Gastrocnemius medialis (tissue), 4 donors: Measurements from ENCODE around the gene SERPINA3.

Experiments used
- POLR2A ChIP-seq, 2 donors: fragments of 450-650 bp; IDR thresholded peaks; one replicate each; pipeline ENCODE4 v1.6.1; 2017; ENCODE audit warnings: antibody characterized with exemption in 2 of 2, mild to moderate bottlenecking in 2 of 2, moderate library complexity in 2 of 2
- TF ChIP-seq, protein P1 (sequence below), 5 experiments: fragments of 450-650 bp in 3 of 5; fragments of 200-600 bp in 2 of 5; sonication (generic) in 2 of 5; IDR thresholded peaks in 4 of 5; conservative IDR thresholded peaks in 1 of 5; 1 replicate in 4 of 5; 2 replicates in 1 of 5; pipeline ENCODE4 v1.5.1; 2016 to 2019; ENCODE audit warnings: antibody characterized with exemption in 5 of 5, mild to moderate bottlenecking in 3 of 5, moderate library complexity in 3 of 5

DNA sequence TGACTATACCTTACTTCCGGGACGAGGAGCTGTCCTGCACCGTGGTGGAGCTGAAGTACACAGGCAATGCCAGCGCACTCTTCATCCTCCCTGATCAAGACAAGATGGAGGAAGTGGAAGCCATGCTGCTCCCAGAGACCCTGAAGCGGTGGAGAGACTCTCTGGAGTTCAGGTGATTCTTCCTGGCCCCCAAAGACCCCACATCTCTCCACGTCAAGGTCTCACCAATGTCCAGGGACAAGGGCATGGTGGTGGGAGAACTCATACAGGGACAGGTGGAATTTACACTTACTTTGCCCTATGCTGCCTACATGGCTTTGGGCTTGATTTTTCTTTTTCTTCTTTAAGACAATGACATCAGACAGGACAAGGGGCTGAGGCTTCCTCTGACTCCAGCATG, 7.1 kb downstream of the SERPINA3 start:
- TF ChIP-seq, protein P1, sequence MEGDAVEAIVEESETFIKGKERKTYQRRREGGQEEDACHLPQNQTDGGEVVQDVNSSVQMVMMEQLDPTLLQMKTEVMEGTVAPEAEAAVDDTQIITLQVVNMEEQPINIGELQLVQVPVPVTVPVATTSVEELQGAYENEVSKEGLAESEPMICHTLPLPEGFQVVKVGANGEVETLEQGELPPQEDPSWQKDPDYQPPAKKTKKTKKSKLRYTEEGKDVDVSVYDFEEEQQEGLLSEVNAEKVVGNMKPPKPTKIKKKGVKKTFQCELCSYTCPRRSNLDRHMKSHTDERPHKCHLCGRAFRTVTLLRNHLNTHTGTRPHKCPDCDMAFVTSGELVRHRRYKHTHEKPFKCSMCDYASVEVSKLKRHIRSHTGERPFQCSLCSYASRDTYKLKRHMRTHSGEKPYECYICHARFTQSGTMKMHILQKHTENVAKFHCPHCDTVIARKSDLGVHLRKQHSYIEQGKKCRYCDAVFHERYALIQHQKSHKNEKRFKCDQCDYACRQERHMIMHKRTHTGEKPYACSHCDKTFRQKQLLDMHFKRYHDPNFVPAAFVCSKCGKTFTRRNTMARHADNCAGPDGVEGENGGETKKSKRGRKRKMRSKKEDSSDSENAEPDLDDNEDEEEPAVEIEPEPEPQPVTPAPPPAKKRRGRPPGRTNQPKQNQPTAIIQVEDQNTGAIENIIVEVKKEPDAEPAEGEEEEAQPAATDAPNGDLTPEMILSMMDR (IDR thresholded peaks at IDR 0.05 in 4 of 5, conservative IDR thresholded peaks at IDR 0.05 in 1 of 5) = no peak
- no peak for TF ChIP-seq POLR2A (IDR thresholded peaks at IDR 0.05)
